LNCAP (cell line): ENCODE measurements around the gene ATP6V1G3.

Experiments used
- TF ChIP-seq, protein P1 (sequence below): fragments of 450-650 bp; IDR thresholded peaks from 2 replicates; pipeline ENCODE4 v1.5.1; 2017; ENCODE audit warnings: mild to moderate bottlenecking

The ATP6V1G3 gene

GRCh38 chr1:198498881-198499280, 41.6 kb downstream of the ATP6V1G3 start:
- TF ChIP-seq, protein P1, sequence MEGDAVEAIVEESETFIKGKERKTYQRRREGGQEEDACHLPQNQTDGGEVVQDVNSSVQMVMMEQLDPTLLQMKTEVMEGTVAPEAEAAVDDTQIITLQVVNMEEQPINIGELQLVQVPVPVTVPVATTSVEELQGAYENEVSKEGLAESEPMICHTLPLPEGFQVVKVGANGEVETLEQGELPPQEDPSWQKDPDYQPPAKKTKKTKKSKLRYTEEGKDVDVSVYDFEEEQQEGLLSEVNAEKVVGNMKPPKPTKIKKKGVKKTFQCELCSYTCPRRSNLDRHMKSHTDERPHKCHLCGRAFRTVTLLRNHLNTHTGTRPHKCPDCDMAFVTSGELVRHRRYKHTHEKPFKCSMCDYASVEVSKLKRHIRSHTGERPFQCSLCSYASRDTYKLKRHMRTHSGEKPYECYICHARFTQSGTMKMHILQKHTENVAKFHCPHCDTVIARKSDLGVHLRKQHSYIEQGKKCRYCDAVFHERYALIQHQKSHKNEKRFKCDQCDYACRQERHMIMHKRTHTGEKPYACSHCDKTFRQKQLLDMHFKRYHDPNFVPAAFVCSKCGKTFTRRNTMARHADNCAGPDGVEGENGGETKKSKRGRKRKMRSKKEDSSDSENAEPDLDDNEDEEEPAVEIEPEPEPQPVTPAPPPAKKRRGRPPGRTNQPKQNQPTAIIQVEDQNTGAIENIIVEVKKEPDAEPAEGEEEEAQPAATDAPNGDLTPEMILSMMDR = no peak

DNA sequence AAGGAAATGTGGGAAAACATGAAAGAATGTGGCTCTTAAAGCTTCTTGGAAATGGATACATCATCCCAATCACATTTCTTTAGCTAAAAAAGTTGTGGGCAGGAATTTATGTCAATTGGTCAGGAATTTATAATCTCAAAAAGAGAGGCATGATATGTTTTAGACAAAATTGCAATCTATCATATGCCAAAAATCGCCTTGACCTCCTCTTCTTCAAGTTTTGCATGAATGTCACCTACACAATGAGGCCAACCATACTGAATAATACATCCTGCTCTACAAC, 42.4 kb downstream of the ATP6V1G3 start:
- TF ChIP-seq, protein P1 = no peak

- TF ChIP-seq, protein P1 = no peak
These were observed 43.0 kb downstream of the ATP6V1G3 start for GRCh38 chr1:198497326-198498102.

DNA sequence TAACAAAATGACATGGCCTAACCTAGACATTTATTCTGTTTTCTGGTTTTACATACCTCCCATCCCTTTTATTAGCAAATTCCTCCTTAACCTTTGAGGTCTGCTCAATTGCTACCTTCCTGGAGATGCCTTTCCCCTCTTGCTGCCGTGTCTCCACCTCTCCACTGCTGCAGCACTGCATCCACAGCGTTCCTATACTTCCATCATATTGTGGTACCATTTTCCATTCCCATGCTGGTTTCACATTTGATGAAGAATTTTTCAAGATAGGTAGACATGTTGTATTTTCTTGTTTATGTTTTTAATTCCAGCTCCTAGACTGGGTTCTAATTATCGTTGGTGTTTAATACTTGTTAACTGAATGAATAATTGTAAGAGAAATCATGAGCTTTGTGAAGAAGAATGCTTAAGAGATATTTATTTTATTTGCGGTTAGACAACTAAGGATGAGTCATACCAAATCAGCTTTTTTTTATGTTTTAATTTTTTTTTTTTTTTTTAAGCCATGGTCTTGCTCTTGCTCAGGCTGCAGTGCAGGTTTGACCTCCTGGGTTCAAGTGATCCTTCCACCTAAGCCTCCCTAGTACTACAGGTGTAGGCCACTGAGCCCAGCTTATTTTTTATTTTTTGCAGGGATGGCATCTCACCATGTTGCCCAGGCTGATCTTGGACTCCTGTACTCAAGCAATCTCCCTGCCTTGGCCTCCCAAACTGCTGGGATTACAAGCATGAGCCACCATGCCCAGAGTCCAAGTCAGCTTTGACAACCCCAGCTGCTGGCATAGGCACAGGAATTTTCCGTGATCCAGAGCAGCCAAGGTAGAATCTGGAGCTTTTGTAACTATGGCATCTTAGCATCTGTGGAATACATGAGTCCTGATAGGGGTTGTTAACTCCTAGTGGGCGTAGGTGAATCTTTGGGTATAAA, 44.0 kb downstream of the ATP6V1G3 start:
- TF ChIP-seq, protein P1 = no peak

DNA sequence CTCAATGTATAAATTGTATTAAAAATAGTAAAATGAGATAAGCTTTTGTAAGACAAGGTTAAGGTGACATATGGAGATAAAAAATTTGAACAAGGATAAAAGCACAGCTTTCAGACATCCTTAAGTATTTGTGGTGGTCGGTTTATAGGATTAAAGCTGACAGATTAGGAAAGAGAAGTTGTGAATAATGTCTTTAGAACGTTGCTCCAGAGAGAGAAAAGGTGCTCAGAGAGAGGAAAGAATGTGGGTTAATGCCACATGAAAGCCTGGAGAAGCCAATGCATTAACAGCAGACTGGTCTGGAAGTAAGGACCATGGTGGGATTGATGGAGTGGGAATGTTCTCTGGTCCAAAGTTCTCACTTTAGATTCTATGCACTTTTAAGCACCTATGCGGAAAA, 44.8 kb downstream of the ATP6V1G3 start:
- TF ChIP-seq, protein P1 = no peak

- TF ChIP-seq, protein P1 = no peak
These were observed 45.8 kb downstream of the ATP6V1G3 start for GRCh38 chr1:198494658-198495103.

DNA sequence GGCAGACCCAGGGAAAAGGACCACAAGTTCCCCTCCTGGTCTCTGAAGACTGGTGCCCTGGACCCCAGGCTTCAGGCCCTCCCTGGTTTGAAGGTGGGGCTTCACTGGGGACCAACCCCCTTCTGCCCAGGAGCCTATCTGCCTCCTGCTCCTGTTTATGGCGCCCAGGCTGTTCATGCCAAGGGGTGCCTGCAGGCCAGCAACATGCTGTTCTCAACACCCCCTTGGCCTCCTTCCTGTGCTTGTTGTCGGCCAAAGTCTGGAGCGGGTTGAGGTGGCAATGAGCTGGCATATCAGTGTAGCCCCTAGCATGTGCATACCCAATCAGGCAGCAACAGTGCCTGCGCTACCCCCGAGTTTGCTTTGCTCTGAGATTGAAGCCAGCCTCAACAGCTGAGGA, 46.3 kb downstream of the ATP6V1G3 start:
- TF ChIP-seq, protein P1 = no peak
